ENCODE data around the gene AURKB. TPM values are rescaled to one million over a fixed set of nuclear protein-coding genes. Genes with fewer than 3 reads are reported as not detected.

Gene AURKB
- total and polyA plus RNA-seq, 2 of the 13 experiments (the other 11 are each of a cell fraction or from before 2014, with no cell fraction given), result 29.5 to 75.3 TPM

GRCh38 chr17:8210761-8211458 is 535 bp upstream of the AURKB start (continued):
- TF ChIP-seq ZNF318 (CRISPR knock-in tag; IDR thresholded peaks at IDR 0.05), result no peak
- TF ChIP-seq CEBPG (CRISPR knock-in tag; IDR thresholded peaks at IDR 0.05), result peak; percentile 42
- TF ChIP-seq, protein P1, sequence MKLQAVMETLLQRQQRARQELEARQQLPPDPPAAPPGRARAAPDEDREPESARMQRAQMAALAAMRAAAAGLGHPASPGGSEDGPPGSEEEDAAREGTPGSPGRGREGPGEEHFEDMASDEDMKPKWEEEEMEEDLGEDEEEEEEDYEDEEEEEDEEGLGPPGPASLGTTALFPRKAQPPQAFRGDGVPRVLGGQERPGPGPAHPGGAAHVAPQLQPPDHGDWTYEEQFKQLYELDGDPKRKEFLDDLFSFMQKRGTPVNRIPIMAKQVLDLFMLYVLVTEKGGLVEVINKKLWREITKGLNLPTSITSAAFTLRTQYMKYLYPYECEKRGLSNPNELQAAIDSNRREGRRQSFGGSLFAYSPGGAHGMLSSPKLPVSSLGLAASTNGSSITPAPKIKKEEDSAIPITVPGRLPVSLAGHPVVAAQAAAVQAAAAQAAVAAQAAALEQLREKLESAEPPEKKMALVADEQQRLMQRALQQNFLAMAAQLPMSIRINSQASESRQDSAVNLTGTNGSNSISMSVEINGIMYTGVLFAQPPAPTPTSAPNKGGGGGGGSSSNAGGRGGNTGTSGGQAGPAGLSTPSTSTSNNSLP (IDR thresholded peaks at IDR 0.05; ENCODE audit: low read depth, low read length), result peak; percentile 94
- TF ChIP-seq ZNF180 (CRISPR knock-in tag; IDR thresholded peaks at IDR 0.05; ENCODE audit: borderline replicate concordance, low read depth), result no peak
- TF ChIP-seq ELF4 (CRISPR knock-in tag; IDR thresholded peaks at IDR 0.05; ENCODE audit: borderline replicate concordance), result no peak
- TF ChIP-seq, protein P2, sequence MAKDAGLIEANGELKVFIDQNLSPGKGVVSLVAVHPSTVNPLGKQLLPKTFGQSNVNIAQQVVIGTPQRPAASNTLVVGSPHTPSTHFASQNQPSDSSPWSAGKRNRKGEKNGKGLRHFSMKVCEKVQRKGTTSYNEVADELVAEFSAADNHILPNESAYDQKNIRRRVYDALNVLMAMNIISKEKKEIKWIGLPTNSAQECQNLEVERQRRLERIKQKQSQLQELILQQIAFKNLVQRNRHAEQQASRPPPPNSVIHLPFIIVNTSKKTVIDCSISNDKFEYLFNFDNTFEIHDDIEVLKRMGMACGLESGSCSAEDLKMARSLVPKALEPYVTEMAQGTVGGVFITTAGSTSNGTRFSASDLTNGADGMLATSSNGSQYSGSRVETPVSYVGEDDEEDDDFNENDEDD (CRISPR knock-in tag; IDR thresholded peaks at IDR 0.05; ENCODE audit: borderline replicate concordance), result no peak
- TF ChIP-seq, protein P3, sequence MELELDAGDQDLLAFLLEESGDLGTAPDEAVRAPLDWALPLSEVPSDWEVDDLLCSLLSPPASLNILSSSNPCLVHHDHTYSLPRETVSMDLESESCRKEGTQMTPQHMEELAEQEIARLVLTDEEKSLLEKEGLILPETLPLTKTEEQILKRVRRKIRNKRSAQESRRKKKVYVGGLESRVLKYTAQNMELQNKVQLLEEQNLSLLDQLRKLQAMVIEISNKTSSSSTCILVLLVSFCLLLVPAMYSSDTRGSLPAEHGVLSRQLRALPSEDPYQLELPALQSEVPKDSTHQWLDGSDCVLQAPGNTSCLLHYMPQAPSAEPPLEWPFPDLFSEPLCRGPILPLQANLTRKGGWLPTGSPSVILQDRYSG (CRISPR knock-in tag; IDR thresholded peaks at IDR 0.05), result no peak
- no peak for TF ChIP-seq MLLT10 (CRISPR knock-in tag; IDR thresholded peaks at IDR 0.05)
- TF ChIP-seq ZFP41 (CRISPR knock-in tag; IDR thresholded peaks at IDR 0.05; ENCODE audit: borderline replicate concordance), result no peak
- no peak for TF ChIP-seq ZNF878 (CRISPR knock-in tag; IDR thresholded peaks at IDR 0.05)
- no peak for TF ChIP-seq KDM1A (CRISPR knock-in tag; IDR thresholded peaks at IDR 0.05)
- no peak for TF ChIP-seq ZNF790 (CRISPR knock-in tag; IDR thresholded peaks at IDR 0.05; ENCODE audit: borderline replicate concordance)
- no peak for TF ChIP-seq NFATC3 (CRISPR knock-in tag; IDR thresholded peaks at IDR 0.05)
- TF ChIP-seq KLF16 (CRISPR knock-in tag; IDR thresholded peaks at IDR 0.05), result no peak; a peak in 1 of 4 replicates
- peak; percentile 37 to 76; a peak in 3 of 4 replicates for TF ChIP-seq EP300 (IDR thresholded peaks at IDR 0.05; ENCODE audit: low read depth in 2 of 2, low read length in 2 of 2)
- TF ChIP-seq EP300 (CRISPR knock-in tag; IDR thresholded peaks at IDR 0.05; ENCODE audit: borderline replicate concordance), result no peak
- no peak for TF ChIP-seq GATA4 (IDR thresholded peaks at IDR 0.05; ENCODE audit: borderline replicate concordance, low read depth)
- TF ChIP-seq JUND (CRISPR knock-in tag; IDR thresholded peaks at IDR 0.05), result no peak

All from HepG2 (cell line).